ENCODE results near the gene ACOT12.

Gene ACOT12

DNA sequence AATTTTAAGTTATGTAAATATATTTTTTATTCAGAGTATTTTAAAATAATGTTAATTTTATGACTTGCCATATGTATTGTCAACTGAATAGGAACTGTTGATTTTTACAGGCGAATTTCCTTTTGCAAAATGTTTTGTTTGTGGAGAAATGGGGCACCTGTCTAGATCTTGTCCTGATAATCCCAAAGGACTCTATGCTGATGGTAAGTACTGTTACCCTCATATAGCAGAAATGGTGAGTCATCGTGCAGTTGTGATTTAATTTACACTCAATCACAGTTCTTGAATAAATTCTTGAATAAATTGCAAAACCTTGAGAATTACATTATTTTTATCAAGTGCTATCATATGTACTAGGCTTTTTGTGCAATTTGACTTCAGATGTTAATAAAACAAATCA lies 85.1 kb downstream of the ACOT12 start:
- no peak overlapping the region for H3K27ac Mint-ChIP-seq

DNA sequence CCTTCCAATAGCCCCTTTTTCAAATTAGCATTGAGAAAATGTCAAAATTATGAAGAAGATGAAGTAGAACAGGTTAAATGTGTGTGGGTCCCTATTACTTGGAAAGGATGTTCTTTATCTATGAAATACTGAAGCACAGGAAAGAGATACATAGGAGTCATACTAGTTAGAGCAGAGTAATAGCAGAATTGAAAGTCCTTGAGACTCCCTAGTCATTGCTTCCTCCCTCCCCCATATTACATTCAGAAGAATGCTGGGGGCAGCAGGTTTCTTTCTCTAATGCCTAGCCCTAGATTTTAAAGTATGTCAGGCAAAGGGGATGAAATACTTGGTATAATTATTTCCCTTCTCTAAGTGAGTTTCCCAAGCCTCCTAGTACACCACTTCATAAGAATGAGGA lies 88.1 kb downstream of the ACOT12 start:
- DNase-seq: no peak
- peaks cover 9% of the 10 kb centered on the region for H3K4me1 Mint-ChIP-seq
- TF ChIP-seq CTCF (IDR thresholded peaks at IDR 0.05): no peak
- H3K27ac Mint-ChIP-seq: no peak overlapping the region
- no peaks in the 10 kb centered on the region for H3K9me3 Mint-ChIP-seq
- H3K36me3 Mint-ChIP-seq (ENCODE audit: low read depth): peaks cover 18% of the 10 kb centered on the region
- H3K27me3 Mint-ChIP-seq (ENCODE audit: low read depth, poor library complexity): no peaks in the 10 kb centered on the region
- no peak overlapping the region for H3K4me3 Mint-ChIP-seq

More for the DNA sequence above, 85.1 kb downstream of the ACOT12 start:
- Mint-ChIP-seq H3K4me1 (no peaks in the 10 kb centered on the region), H3K36me3 (ENCODE audit: low read depth) (peaks cover 24% of the 10 kb centered on the region), H3K27me3 (ENCODE audit: low read depth, poor library complexity) (no peaks in the 10 kb centered on the region), H3K9me3 (no peaks in the 10 kb centered on the region), H3K4me3 (no peak overlapping the region)
- DNase-seq: no peak
- TF ChIP-seq CTCF (IDR thresholded peaks at IDR 0.05): no peak

- Mint-ChIP-seq H3K4me3 (peak overlapping the region; percentile 54), H3K36me3 (ENCODE audit: low read depth) (peaks cover 9% of the 10 kb centered on the region), H3K9me3 (no peaks in the 10 kb centered on the region), H3K27ac (no peak overlapping the region), H3K4me1 (peaks cover 30% of the 10 kb centered on the region), H3K27me3 (ENCODE audit: low read depth, poor library complexity) (no peaks in the 10 kb centered on the region)
- no peak for TF ChIP-seq CTCF (IDR thresholded peaks at IDR 0.05)
- DNase-seq: no peak
Observed at GRCh38 chr5:81303563-81303962, 90.4 kb downstream of the ACOT12 start.

DNA sequence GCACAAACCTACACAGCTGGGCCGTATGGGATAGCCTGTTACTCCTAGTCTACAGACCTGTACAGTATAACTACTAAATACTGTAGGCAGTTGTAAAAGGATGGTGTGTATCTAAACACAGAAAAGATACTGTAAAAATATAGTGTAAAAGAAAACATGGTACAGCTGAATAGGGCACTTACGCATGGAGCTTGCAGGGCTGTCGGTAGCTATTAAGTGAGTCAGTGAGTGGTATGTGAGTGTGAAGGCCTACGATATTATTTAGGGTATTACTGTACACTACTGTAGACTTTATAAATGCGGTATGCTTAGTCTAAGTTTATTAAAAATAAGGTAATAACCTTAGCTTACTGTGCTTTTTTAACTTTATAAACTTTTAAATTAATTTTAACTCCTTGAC lies 91.3 kb downstream of the ACOT12 start:
- DNase-seq: no peak
- peaks cover 6% of the 10 kb centered on the region for H3K36me3 Mint-ChIP-seq (ENCODE audit: low read depth)
- H3K27ac Mint-ChIP-seq: no peak overlapping the region
- H3K9me3 Mint-ChIP-seq: no peaks in the 10 kb centered on the region
- H3K4me1 Mint-ChIP-seq: peaks cover 34% of the 10 kb centered on the region
- no peaks in the 10 kb centered on the region for H3K27me3 Mint-ChIP-seq (ENCODE audit: low read depth, poor library complexity)
- no peak for TF ChIP-seq CTCF (IDR thresholded peaks at IDR 0.05)
- H3K4me3 Mint-ChIP-seq: peak overlapping the region; percentile 99

DNA sequence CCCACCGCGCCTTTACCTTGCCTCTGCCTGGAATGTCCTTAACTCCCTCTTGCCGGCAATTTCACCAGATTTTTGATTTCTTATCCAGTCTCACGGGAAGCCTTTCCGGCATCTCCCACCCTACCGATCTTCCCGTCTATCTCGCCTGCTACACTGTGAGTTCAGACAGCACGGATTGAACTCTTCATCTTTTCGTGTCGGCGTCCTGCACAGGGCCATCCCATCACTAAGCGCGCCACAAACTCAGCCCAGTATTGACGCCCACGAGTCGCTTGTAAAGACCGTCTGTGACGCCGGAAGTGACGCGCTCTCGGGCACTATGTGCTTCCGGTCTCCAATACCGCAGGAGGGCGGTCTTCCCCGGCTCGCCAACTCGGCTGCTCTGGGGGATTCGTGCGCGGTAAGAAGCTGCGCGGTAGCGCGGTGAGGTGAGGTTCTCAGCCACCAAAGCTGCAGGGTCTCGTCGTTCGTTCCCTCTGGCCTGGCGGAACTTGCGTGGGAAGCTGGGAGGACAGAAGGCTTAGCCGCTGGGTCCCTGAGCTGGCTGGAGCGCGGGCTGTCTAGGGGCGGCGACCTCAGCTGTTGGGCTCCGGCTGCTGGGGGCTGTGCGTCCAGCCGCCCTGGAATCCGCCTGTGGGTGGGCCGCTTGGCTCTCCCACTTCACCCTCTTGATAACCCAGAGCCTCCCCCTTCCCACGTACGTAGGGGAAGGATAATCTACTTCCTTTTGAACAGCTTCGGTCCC lies 92.5 kb downstream of the ACOT12 start, which contains the start of gene ZCCHC9:
Gene ZCCHC9, plus strand, starts transcription at position 317 of the 745 bp plus-strand sequence. CDS start 3,171 bp downstream, outside the sequence.
- no peaks in the 10 kb centered on the region for H3K9me3 Mint-ChIP-seq
- peaks cover 6% of the 10 kb centered on the region for H3K36me3 Mint-ChIP-seq (ENCODE audit: low read depth)
- TF ChIP-seq CTCF (IDR thresholded peaks at IDR 0.05): no peak
- H3K4me1 Mint-ChIP-seq: peaks cover 34% of the 10 kb centered on the region
- no peaks in the 10 kb centered on the region for H3K27me3 Mint-ChIP-seq (ENCODE audit: low read depth, poor library complexity)
- H3K27ac Mint-ChIP-seq: peak within 1 kb of the TSS; percentile 99
- peak within 1 kb of the TSS; percentile 99 for H3K4me3 Mint-ChIP-seq
- DNase-seq: peak; percentile 91

DNA sequence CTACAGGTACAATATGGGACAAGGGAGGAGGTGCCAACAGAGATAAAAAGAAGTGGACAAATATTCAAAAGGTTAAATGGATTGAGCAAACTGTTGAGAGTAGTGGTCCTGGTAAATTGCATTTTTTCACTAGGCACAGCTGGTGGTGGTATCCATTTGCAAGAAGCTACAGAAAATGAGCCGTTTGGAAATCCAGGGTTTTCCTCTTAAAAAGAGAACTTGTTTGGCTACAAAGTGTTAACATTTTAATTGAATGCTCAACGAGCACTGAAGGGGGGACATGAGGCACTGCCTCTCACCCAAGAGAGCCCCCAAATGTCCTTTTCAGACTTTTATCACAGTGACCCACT lies 93.0 kb downstream of the ACOT12 start:
- TF ChIP-seq CTCF (IDR thresholded peaks at IDR 0.05): no peak
- Mint-ChIP-seq H3K27ac (peak overlapping the region; percentile 99), H3K9me3 (no peaks in the 10 kb centered on the region), H3K4me1 (peaks cover 34% of the 10 kb centered on the region), H3K27me3 (ENCODE audit: low read depth, poor library complexity) (no peaks in the 10 kb centered on the region), H3K4me3 (peak overlapping the region; percentile 99), H3K36me3 (ENCODE audit: low read depth) (peaks cover 6% of the 10 kb centered on the region)
- no peak for DNase-seq
